ENCODE data around the gene AKNAD1.

Gene AKNAD1

GRCh38 chr1:108842525-108843181, 14.2 kb downstream of the AKNAD1 start:
- ChIA-PET POLR2A (no interaction called here), CTCF (interaction anchor here (1.0 kb wide), 1 partner anchor 1653 kb away, joined by 3 read pairs; no protein-coding TSS in a partner anchor)
- TF ChIP-seq TARDBP (IDR thresholded peaks at IDR 0.05) (no peak), SP1 (IDR thresholded peaks at IDR 0.05) (no peak), ARNT (IDR thresholded peaks at IDR 0.05) (no peak), FOXM1 (IDR thresholded peaks at IDR 0.05; ENCODE audit: borderline replicate concordance) (no peak), HDGF (IDR thresholded peaks at IDR 0.05; ENCODE audit: borderline replicate concordance) (no peak), FOXK2 (IDR thresholded peaks at IDR 0.05) (no peak), ZNF384 (IDR thresholded peaks at IDR 0.05) (no peak), ELF4 (IDR thresholded peaks at IDR 0.05) (no peak), LEF1 (IDR thresholded peaks at IDR 0.05; ENCODE audit: borderline replicate concordance) (no peak), PKNOX1 (IDR thresholded peaks at IDR 0.05) (no peak)
- DNase-seq (ENCODE audit: extremely low spot score) = no peak

- TF ChIP-seq HDGF (IDR thresholded peaks at IDR 0.05; ENCODE audit: borderline replicate concordance) (no peak), L3MBTL2 (conservative IDR thresholded peaks at IDR 0.05) (no peak), TARDBP (IDR thresholded peaks at IDR 0.05) (no peak), SUZ12 (IDR thresholded peaks at IDR 0.05) (no peak), FOXK2 (IDR thresholded peaks at IDR 0.05) (no peak), ELF4 (IDR thresholded peaks at IDR 0.05) (no peak), ARNT (IDR thresholded peaks at IDR 0.05) (no peak), PKNOX1 (IDR thresholded peaks at IDR 0.05) (no peak), SP1 (IDR thresholded peaks at IDR 0.05) (no peak), NFRKB (IDR thresholded peaks at IDR 0.05) (no peak), LEF1 (IDR thresholded peaks at IDR 0.05; ENCODE audit: borderline replicate concordance) (no peak), ZNF384 (IDR thresholded peaks at IDR 0.05) (no peak)
- CTCF ChIA-PET = interaction anchor here (0.9 kb wide), 1 partner anchor 14 kb away, joined by 4 read pairs; no protein-coding TSS in a partner anchor
- POLR2A ChIA-PET = no interaction called here
- no peak for DNase-seq (ENCODE audit: extremely low spot score)
These were observed 15.2 kb downstream of the AKNAD1 start for GRCh38 chr1:108841703-108842102.

- ChIA-PET CTCF (no interaction called here), POLR2A (no interaction called here)
- DNase-seq (ENCODE audit: extremely low spot score) = no peak
- TF ChIP-seq LEF1 (IDR thresholded peaks at IDR 0.05; ENCODE audit: borderline replicate concordance) (no peak), BHLHE40 (IDR thresholded peaks at IDR 0.05; ENCODE audit: borderline replicate concordance) (no peak), ZNF384 (IDR thresholded peaks at IDR 0.05) (no peak), NFRKB (IDR thresholded peaks at IDR 0.05) (no peak), L3MBTL2 (conservative IDR thresholded peaks at IDR 0.05) (no peak), ELF4 (IDR thresholded peaks at IDR 0.05) (no peak), ARNT (IDR thresholded peaks at IDR 0.05) (no peak), CTBP1 (IDR thresholded peaks at IDR 0.05; ENCODE audit: borderline replicate concordance) (no peak), PKNOX1 (IDR thresholded peaks at IDR 0.05) (no peak)
These were observed 24.0 kb downstream of the AKNAD1 start for GRCh38 chr1:108832929-108833328.

- TF ChIP-seq FOXM1 (IDR thresholded peaks at IDR 0.05; ENCODE audit: borderline replicate concordance) (no peak), SUZ12 (IDR thresholded peaks at IDR 0.05) (no peak), FOXK2 (IDR thresholded peaks at IDR 0.05) (no peak), PKNOX1 (IDR thresholded peaks at IDR 0.05) (no peak), BHLHE40 (IDR thresholded peaks at IDR 0.05; ENCODE audit: borderline replicate concordance) (no peak), LEF1 (IDR thresholded peaks at IDR 0.05; ENCODE audit: borderline replicate concordance) (no peak), NFRKB (IDR thresholded peaks at IDR 0.05) (no peak), ARNT (IDR thresholded peaks at IDR 0.05) (no peak), TARDBP (IDR thresholded peaks at IDR 0.05) (no peak), L3MBTL2 (conservative IDR thresholded peaks at IDR 0.05) (no peak)
- DNase-seq (ENCODE audit: extremely low spot score) = no peak
- ChIA-PET CTCF (interaction anchor here (0.6 to 6.8 kb wide), 3 partner anchors 66 to 282 kb away, joined by 4 to 65 read pairs (median 4); no protein-coding TSS in a partner anchor), POLR2A (interaction anchor here (1.1 kb wide), 1 partner anchor 15 kb away, joined by 3 read pairs; no protein-coding TSS in a partner anchor)
These were observed 25.7 kb downstream of the AKNAD1 start for GRCh38 chr1:108831225-108831624.

GRCh38 chr1:108830119-108831008, 26.5 kb downstream of the AKNAD1 start:
- DNase-seq (ENCODE audit: extremely low spot score) = no peak
- CTCF ChIA-PET = interaction anchor here (0.6 to 6.8 kb wide), 4 partner anchors 35 to 283 kb away, joined by 4 to 65 read pairs (median 4); no protein-coding TSS in a partner anchor
- TF ChIP-seq LEF1 (IDR thresholded peaks at IDR 0.05; ENCODE audit: borderline replicate concordance) (no peak), L3MBTL2 (conservative IDR thresholded peaks at IDR 0.05) (no peak), HDGF (IDR thresholded peaks at IDR 0.05; ENCODE audit: borderline replicate concordance) (no peak), ARNT (IDR thresholded peaks at IDR 0.05) (no peak), ZNF384 (IDR thresholded peaks at IDR 0.05) (no peak), ELF4 (IDR thresholded peaks at IDR 0.05) (no peak), FOXA1 (IDR thresholded peaks at IDR 0.05) (no peak)

More at GRCh38 chr1:108830119-108831008, 26.5 kb downstream of the AKNAD1 start:
- POLR2A ChIA-PET = interaction anchor here (1.1 to 3.0 kb wide), 4 partner anchors 14 to 270 kb away, joined by 3 to 12 read pairs (median 4); partner anchors contain the start of gene PRPF38B

Data from HEK293T (cell line).